Measurements from ENCODE around the gene TSSC4.
A peak's percentile ranks its signal among the peaks of the same experiment; 100 is the strongest.

TSSC4 gene

DNA sequence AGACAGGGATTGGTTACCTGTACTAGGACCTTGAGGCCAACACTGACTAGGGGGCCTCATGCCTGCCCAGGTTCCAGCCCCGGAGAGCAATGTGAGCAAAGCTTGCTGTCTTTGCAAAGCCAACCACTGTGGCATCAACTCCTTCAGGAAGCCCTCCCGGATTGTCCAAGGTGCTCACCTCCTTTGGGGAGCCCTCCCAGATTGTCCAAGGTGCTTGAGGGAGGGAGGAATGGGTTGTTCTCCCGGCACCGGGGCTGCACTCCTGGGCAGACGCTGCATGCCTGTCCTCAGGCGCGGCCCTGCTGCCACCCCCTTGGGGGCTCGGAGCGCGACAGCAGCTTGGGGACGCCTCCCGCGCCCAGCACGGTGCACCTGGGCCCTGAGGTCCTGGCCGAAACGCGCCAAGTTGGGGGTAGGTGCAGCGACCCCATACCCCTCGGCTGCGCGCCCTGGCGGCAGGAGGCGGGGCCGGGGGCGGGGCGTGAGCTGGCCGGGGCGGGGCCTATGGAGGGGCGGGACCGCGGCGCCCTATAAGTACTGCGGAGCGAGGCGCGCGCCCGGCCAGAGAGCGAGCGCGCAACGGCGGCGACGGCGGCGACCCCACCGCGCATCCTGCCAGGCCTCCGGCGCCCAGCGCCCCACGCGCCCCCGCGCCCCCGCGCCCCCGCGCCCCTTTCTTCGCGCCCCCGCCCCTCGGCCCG, 23.6 kb upstream of the TSSC4 start, which contains the start of gene CD81:
TSS of gene CD81 (plus strand) at position 560 of the 701 bp plus-strand sequence. CDS start 240 bp downstream, outside the sequence.
- peaks cover 31% of the 10 kb centered on the region for H3K36me3 Mint-ChIP-seq (ENCODE audit: insufficient read depth)
- H3K4me1 Mint-ChIP-seq (ENCODE audit: low read depth in 2 of 2), result peaks cover 32 to 35% of the 10 kb centered on the region in 2 donors
- H3K4me3 Mint-ChIP-seq, result peak within 1 kb of the TSS; percentile 88 to 89
- H3K9me3 Mint-ChIP-seq, result no peaks in the 10 kb centered on the region
- ATAC-seq (replicated peaks) (peak; percentile 81), DNase-seq (peak; percentile 48 to 59 (median 54))
- H3K27ac Mint-ChIP-seq, result peak within 1 kb of the TSS; percentile 91 to 92
- H3K27me3 Mint-ChIP-seq, result no peaks in the 10 kb centered on the region

DNA sequence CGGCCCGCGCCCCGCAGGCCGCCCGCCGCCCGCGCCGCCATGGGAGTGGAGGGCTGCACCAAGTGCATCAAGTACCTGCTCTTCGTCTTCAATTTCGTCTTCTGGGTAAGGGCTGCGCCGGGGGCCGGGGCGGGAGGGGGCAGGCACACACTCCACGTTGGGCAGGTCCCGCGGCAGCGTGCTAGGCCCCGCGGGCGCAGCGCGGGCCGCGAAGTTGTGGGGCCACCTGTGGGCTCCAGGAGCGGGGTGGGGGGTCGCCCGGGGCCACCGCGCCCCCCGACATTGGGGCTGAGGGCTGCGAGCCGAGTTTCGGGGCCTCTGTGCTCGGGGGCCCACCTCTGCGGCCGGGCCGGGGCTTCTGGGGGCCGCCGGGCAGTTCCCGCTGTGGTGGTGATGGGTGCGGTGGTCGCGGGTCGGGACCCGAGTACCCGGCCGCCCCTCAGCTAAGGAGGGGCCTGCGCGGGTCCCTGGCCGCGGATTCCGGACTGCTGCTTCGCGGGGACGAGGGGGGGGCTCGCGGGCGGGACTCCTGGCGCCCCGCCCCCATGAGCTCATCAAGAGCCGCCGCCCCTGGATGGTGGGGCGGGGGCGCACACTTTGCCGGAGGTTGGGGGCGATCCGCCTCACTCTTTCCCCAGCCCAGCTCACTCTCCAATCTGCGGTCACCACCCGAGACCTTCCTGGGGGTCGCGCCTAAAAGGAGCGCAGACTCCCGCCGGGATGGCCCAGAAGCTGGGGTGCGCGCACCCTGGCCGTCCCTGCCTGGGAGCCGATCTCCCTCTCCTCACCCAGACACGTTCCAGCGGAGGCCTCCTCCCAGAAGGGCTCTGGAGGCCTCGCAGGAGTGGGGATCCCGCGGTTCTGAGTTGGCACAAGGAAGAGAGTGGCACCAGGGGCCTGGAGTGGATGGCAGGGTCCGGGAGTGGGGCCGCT, 22.8 kb upstream of the TSSC4 start:
- Mint-ChIP-seq H3K4me1 (ENCODE audit: low read depth in 2 of 2) (peaks cover 38 to 43% of the 10 kb centered on the region in 2 donors), H3K27me3 (no peaks in the 10 kb centered on the region), H3K4me3 (peak overlapping the region; percentile 88 to 89), H3K27ac (peak overlapping the region; percentile 91 to 92), H3K9me3 (no peaks in the 10 kb centered on the region), H3K36me3 (ENCODE audit: insufficient read depth) (peaks cover 37% of the 10 kb centered on the region)
- no peak for DNase-seq
- ATAC-seq (replicated peaks), result peak; percentile 55

DNA sequence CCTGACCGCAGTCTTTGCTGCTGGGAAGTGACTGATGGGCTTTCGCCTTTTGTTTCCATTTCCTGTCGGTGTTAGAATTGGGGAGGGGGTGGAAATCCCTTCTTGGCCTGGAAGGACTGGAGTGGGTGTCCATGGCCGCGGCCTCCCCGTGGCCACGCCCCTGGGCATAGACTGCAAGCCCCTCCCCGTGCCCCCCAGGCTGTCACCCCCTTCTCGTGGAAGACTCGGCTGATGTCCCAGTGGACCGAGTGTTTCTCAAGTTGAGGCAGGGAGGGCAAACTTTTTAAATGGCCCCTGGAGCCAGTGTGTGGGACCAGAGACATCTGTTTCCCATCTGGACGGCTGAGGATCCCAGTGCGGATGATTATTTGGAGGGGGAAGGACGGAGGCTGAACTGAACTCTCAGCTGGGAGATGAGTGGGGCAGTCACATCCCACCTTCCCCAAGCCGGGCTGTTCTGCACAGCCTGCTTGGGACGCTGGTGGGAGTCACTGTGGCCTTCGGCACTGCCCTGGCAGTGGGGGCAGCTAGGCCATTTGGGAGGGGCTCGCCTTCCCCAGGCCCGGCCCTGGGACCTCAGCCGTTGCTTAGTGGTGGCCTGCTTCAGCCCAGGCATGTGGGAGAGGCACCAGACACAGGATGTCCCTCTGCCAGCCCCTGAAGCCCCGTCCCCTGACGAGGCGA, 21.9 kb upstream of the TSSC4 start:
- Mint-ChIP-seq H3K36me3 (ENCODE audit: insufficient read depth) (peaks cover 46% of the 10 kb centered on the region), H3K4me3 (peak overlapping the region; percentile 88 to 89), H3K4me1 (ENCODE audit: low read depth in 2 of 2) (peaks cover 42 to 52% of the 10 kb centered on the region in 2 donors), H3K27me3 (no peaks in the 10 kb centered on the region), H3K9me3 (no peaks in the 10 kb centered on the region), H3K27ac (peak overlapping the region; percentile 91 to 92)
- DNase-seq (no peak), ATAC-seq (replicated peaks) (no peak)

DNA sequence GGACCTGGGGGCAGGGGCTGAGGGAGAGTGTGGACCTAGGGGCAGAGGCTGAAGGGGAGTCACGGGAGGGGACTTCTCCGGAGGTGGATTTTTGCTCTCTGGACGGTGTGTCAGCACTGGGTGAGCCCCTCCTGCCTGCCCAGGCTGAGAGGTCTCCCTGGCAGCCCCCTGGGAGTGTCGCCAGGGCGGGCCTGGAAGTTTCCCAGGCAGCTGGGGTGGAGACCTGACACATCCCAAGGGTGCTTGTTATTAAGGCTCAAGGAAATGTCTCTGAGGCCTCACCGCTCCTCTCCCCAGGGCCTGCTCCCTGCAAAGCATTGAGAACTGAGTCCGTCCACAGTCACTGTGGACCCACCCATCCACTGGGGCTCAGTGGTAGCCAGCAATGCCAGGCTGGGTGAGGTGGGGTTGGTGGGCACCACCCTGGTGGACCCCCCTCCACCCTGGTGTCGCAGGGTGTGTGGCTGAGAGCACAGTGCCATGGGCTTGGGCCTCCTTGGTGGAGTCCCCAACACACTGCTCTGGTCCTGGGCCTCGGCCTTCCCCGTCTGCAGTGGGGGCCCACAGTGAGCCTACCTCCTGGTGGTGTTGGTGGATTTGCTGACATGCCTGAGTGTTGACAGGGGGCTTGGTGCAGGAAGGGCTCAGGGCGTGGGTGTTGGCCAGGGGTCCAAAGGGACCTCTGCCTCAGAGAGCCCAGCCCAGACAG, 20.9 kb upstream of the TSSC4 start:
- Mint-ChIP-seq H3K4me3 (peak overlapping the region; percentile 88 to 89), H3K4me1 (ENCODE audit: low read depth in 2 of 2) (peaks cover 50 to 59% of the 10 kb centered on the region in 2 donors), H3K27me3 (no peaks in the 10 kb centered on the region), H3K27ac (peak overlapping the region; percentile 41 to 81), H3K36me3 (ENCODE audit: insufficient read depth) (peaks cover 53% of the 10 kb centered on the region), H3K9me3 (no peaks in the 10 kb centered on the region)
- DNase-seq (no peak), ATAC-seq (replicated peaks) (no peak)

DNA sequence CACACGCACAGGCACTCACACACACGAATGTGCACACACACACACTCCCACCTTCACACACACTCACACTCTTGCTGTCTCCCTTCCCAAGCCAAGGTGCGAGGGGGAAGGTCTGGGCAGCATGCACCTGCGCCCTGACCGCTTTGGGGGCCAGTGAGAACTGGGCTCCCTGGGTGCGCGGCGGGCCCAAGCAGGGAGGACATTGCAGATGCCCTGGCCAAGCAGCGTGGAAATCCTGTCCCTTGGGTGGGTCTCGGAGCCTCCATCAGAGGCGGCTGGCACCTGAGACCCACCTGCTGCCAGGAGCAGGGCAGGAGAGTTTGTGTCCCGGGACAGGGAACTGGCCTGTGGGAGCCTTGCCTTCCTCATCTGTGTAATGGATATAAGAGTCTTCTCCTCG, 20.2 kb upstream of the TSSC4 start:
- Mint-ChIP-seq H3K9me3 (no peaks in the 10 kb centered on the region), H3K4me1 (ENCODE audit: low read depth in 2 of 2) (peaks cover 55 to 64% of the 10 kb centered on the region in 2 donors), H3K27me3 (no peaks in the 10 kb centered on the region), H3K36me3 (ENCODE audit: insufficient read depth) (peaks cover 57% of the 10 kb centered on the region), H3K4me3 (peak overlapping the region; percentile 88 to 89), H3K27ac (peak overlapping the region; percentile 81 to 82)
- ATAC-seq (replicated peaks) (no peak), DNase-seq (no peak)

DNA sequence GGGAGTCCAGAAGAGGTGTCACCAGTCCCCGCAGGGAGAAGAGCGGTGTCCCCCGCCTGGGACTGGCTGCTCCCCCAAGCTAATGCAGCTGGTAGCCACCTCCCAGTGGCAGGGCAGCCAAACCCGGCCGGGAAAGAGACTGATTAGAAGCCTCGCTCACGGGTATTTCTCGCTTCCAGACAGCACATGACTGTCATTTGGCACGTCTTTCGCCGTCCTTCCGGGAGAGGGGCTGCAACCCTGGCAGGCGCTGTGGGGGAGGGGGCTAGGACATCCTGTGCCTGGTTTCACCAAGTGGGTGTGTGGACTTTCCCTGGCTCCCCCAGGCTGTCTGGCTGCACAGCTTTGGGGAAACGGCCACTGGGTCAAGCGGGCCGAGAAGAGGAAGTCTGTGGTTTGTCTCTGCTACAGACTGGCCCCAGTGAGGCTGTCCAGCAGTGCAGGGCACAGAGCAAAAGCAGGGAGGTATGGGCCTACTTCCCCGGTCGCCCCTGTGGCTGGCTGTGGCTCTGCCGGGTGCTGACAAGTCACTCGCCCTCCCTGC, 19.7 kb upstream of the TSSC4 start:
- H3K4me1 Mint-ChIP-seq (ENCODE audit: low read depth in 2 of 2), result peaks cover 60 to 69% of the 10 kb centered on the region in 2 donors
- H3K27ac Mint-ChIP-seq, result peak overlapping the region; percentile 81 to 82
- peak overlapping the region; percentile 88 to 89 for H3K4me3 Mint-ChIP-seq
- H3K27me3 Mint-ChIP-seq, result no peaks in the 10 kb centered on the region
- ATAC-seq (replicated peaks) (no peak), DNase-seq (no peak)
- peaks cover 57% of the 10 kb centered on the region for H3K36me3 Mint-ChIP-seq (ENCODE audit: insufficient read depth)
- H3K9me3 Mint-ChIP-seq, result no peaks in the 10 kb centered on the region

DNA sequence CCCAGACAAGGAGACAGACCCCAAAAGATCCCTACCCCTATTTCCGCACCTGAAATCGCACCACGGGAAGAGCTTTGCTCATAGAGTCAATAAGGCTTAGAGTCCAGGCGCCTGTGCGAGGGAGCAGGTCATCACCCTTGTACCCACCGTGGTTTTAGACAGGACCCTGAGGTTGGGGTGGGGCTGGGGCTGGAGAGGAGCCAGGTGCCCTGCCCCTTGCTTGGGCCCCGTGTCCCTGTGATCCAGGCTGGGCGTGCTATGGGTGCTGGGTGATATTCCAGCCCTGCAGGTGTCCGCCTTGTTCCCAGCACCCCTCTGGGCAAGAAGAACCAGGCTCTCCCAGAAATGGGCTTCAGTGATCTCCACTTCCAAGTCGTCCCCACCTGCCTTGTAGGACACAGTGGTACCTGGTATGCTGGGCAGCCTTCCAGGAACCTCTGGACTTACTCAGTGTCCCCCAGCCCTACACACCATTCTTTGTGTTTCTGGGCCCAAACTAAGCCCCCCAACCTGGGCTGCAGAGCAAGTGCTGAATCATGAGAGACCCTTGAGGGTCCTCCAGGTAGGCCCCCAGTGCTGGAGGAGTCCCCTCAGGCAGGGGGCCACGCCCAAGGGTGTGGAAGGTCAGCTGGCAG, 18.9 kb upstream of the TSSC4 start:
- no peaks in the 10 kb centered on the region for H3K9me3 Mint-ChIP-seq
- peak overlapping the region; percentile 88 to 89 for H3K4me3 Mint-ChIP-seq
- no peak for ATAC-seq (replicated peaks)
- H3K36me3 Mint-ChIP-seq (ENCODE audit: insufficient read depth), result peaks cover 58% of the 10 kb centered on the region
- H3K27me3 Mint-ChIP-seq, result no peaks in the 10 kb centered on the region
- no peak for DNase-seq
- H3K4me1 Mint-ChIP-seq (ENCODE audit: low read depth in 2 of 2), result peaks cover 61 to 72% of the 10 kb centered on the region in 2 donors
- peak overlapping the region; percentile 81 to 82 for H3K27ac Mint-ChIP-seq

DNA sequence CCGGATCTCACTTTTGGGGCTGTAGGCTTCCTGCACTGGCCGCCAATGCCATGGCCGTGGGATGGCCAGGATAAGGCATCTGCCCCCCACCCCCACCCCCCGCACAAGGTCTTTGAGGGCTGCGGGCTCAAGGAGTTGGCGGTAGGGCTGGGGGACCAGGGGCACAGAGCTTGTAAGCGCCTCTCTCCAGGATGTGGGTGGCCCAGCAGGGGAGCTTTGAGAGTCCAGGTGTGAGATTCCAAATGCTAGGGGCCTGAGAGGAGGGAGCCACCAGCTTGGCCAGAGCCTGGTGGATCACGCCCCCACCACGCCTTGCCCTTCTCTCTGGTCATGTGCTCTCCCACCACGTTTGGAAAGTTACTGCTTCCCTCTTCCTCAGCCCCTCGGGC, 18.4 kb upstream of the TSSC4 start:
- Mint-ChIP-seq H3K9me3 (no peaks in the 10 kb centered on the region), H3K27ac (peak overlapping the region; percentile 82 to 92), H3K4me3 (peak overlapping the region; percentile 47 to 83), H3K36me3 (ENCODE audit: insufficient read depth) (peaks cover 63% of the 10 kb centered on the region), H3K4me1 (ENCODE audit: low read depth in 2 of 2) (peaks cover 65 to 77% of the 10 kb centered on the region in 2 donors), H3K27me3 (no peaks in the 10 kb centered on the region)
- no peak for DNase-seq
- no peak for ATAC-seq (replicated peaks)

DNA sequence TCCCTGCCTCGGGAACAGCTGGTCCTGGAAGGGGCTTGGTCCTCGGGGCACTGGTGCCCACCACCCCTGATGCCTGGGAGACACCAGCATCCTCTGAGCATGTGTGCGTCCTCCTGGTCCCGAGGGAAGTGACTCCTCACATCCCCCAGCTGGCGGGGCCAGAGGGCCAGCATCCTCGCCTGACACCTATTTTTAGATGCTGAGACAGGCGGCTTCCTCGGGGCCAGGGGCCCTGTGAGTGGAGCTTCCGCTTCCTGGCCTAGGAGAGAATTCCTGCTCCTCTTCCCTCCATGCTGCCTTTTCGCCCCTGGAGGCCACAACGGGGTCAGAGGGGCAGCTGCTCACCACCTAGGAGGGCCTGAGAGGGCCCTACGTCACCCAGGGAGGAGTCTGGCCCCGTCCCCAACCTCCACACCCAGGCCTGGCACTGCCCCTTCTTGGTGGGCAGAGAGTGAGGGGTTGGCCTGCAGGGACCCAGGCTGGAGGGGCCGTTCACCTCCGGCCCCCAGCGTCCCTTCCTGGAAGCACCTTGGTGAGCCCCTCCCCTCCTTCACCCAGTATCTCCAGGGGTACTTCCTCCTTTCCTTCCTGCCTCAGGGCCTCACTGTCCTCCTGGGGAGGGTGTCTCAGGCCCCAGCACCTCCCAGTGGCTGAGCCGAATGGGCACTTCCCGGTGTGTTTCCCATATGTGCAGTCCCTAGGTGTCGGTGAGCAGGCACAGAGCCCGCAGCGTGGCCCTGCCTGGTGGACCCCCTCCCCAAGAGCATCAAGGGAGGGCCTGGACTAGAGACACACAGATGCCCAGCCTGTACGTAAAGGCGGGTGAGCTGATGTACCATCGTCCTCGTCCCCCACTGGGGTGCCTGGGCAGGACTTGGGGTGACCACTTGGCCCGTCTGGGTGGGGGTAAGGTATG, 17.4 kb upstream of the TSSC4 start:
- DNase-seq (no peak), ATAC-seq (replicated peaks) (no peak)
- Mint-ChIP-seq H3K4me1 (ENCODE audit: low read depth in 2 of 2) (peaks cover 72 to 82% of the 10 kb centered on the region in 2 donors), H3K27ac (peak overlapping the region; percentile 88 to 92), H3K4me3 (peak overlapping the region; percentile 81 to 83), H3K27me3 (no peaks in the 10 kb centered on the region), H3K36me3 (ENCODE audit: insufficient read depth) (peaks cover 65% of the 10 kb centered on the region), H3K9me3 (no peaks in the 10 kb centered on the region)

DNA sequence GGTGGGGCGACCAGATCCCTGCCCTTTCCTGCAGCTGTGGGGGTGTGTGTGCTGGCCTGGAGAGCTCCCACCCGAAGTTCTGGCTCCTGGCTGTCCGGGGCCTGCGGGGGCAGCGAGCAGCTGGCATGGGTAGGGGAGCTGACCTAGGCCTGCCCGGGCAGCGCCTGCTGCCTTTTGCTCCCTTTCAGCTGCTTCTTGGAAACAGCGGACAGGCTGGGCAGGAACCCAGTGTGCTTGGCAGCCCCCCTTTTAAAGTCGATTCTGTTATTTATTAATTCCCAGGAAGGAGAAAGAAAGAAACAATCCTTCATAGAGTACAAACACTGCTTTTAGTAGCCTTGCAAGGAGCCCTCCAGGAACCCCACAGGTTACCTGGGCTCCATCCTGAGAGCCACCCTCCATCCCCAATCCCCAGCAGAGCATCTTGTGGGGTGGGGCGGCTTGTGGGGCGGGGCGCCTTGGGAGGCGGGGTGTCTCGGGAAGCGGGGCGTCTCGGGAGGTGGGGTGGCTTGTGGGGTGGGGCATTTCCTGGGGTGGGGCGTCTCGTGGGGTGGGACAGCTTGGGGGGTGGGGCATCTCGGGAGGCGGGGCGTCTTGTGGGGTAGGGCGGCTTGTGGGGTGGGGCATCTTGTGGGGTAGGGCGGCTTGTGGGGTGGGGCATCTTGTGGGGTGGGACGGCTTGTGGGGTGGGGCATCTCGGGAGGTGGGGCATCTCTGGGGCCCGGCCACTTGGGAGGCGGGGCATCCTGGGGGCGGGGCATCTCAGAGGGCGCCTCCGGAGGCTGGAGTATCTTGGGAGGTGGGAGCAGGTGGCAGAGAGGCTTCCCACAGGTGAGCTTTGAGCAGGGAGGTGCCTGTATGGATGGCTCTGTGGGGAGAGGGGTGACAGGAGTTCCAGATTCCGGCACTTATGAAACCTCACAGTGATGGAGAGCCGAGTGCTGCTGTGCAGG, 16.4 kb upstream of the TSSC4 start:
- H3K4me1 Mint-ChIP-seq (ENCODE audit: low read depth in 2 of 2), result peaks cover 71 to 82% of the 10 kb centered on the region in 2 donors
- H3K9me3 Mint-ChIP-seq, result no peaks in the 10 kb centered on the region
- no peaks in the 10 kb centered on the region for H3K27me3 Mint-ChIP-seq
- H3K4me3 Mint-ChIP-seq, result peak overlapping the region; percentile 81 to 83
- H3K36me3 Mint-ChIP-seq (ENCODE audit: insufficient read depth), result peaks cover 67% of the 10 kb centered on the region
- DNase-seq, result peak; percentile 37 to 43 (median 42)
- peak overlapping the region; percentile 88 to 92 for H3K27ac Mint-ChIP-seq
- ATAC-seq (replicated peaks), result peak; percentile 6

Measured in effector memory CD8-positive, alpha-beta T cell (primary cell).